Transverse colon (tissue), 4 donors: Measurements from ENCODE around the gene SLC6A9. TPM values are rescaled to one million over a fixed set of nuclear protein-coding genes. Genes with fewer than 3 reads are reported as not detected.

Experiments
- DNase-seq: peaks from one replicate; pipeline ENCODE4 v3.0.0-alpha.2; 2019
- H3K27ac ChIP-seq, 4 donors: fragments of 200-600 bp; sonication (generic); 2 replicates each; pipeline ENCODE4 v1.5.1; 2016 to 2018; ENCODE audit warnings: inconsistent platforms in 4 of 4
- H3K27me3 ChIP-seq: fragments of 200-600 bp; sonication (generic); 2 replicates; pipeline ENCODE4 v1.5.1; 2017; ENCODE audit warnings: inconsistent platforms
- H3K36me3 ChIP-seq, 4 donors: fragments of 200-600 bp; sonication (generic); 2 replicates each; pipeline ENCODE4 v1.5.1; 2017 to 2019; ENCODE audit warnings: inconsistent platforms in 4 of 4
- H3K4me1 ChIP-seq, 4 donors: fragments of 200-600 bp; sonication (generic); 2 replicates each; pipeline ENCODE4 v1.5.1; 2017 to 2020; ENCODE audit warnings: inconsistent platforms in 4 of 4
- H3K4me3 ChIP-seq, 4 donors: fragments of 200-600 bp; sonication (generic); 1 replicate in 1 of 4; 2 replicates in 3 of 4; pipeline versions ENCODE4 v1.5.1 to v1.6.1; 2017 to 2019; ENCODE audit warnings: inconsistent platforms in 4 of 4
- H3K9me3 ChIP-seq, 2 donors: fragments of 200-600 bp; sonication (generic); 2 replicates each; pipeline ENCODE4 v1.5.1; 2017 to 2019; ENCODE audit warnings: inconsistent platforms in 2 of 2
- CTCF ChIP-seq, 5 experiments: fragments of 200-600 bp in 3 of 5; fragments of 450-650 bp in 2 of 5; sonication (generic) in 3 of 5; IDR thresholded peaks; 1 replicate in 2 of 5; 2 replicates in 3 of 5; pipeline ENCODE4 v1.5.1; 2016 to 2017; ENCODE audit warnings: antibody characterized with exemption in 5 of 5, inconsistent platforms in 3 of 5, mild to moderate bottlenecking in 2 of 5, moderate library complexity in 1 of 5
- EP300 ChIP-seq: sonication (generic); formaldehyde crosslinking; IDR thresholded peaks from one replicate; pipeline ENCODE4 v1.6.1; 2017; ENCODE audit warnings: antibody characterized with exemption, low read depth
- POLR2A ChIP-seq: fragments of 450-650 bp; IDR thresholded peaks from one replicate; pipeline ENCODE4 v1.6.1; 2016; ENCODE audit warnings: antibody characterized with exemption, mild to moderate bottlenecking, moderate library complexity
- POLR2AphosphoS5 ChIP-seq, 3 donors: sonication (generic); formaldehyde crosslinking; IDR thresholded peaks; one replicate each; pipeline ENCODE4 v1.6.1; 2016; ENCODE audit warnings: antibody characterized with exemption in 3 of 3
- WGBS, 2 donors: methylation state at CpG; one replicate each; pipeline ENCODE4 v1.1.5; 2018; ENCODE audit warnings: low coverage in 1 of 2; 5-methylcytosine and 5-hydroxymethylcytosine counted together
- in situ Hi-C, 4 donors: fragments of 200-750 bp; cut with MboI; loops; one replicate each; pipeline versions ENCODE4 v1.15.0 to v1.15.1; 2017; ENCODE audit warnings: low sequenced_read_pairs in 3 of 4, low pct_ligation_motif_present in 1 of 4, low pct_unique_long_range_greater_than_20kb in 1 of 4
- intact Hi-C: fragments of 100-400 bp; cut with DNase I; formaldehyde crosslinking; loops from one replicate; pipeline ENCODE4 v1.15.1; 2023; ENCODE audit warnings: low total_unique reads
- total RNA-seq, 4 donors: library from RNA; depleted of rRNA; stranded (reverse); fragments of >200 nt; gene quantifications; one replicate each; pipeline ENCODE4 v1.1.0, GENCODE V29; 2016

The SLC6A9 gene
- total RNA-seq, 4 donors from 2014 or later, result 22.4 to 31.8 (median 29.5) TPM

DNA sequence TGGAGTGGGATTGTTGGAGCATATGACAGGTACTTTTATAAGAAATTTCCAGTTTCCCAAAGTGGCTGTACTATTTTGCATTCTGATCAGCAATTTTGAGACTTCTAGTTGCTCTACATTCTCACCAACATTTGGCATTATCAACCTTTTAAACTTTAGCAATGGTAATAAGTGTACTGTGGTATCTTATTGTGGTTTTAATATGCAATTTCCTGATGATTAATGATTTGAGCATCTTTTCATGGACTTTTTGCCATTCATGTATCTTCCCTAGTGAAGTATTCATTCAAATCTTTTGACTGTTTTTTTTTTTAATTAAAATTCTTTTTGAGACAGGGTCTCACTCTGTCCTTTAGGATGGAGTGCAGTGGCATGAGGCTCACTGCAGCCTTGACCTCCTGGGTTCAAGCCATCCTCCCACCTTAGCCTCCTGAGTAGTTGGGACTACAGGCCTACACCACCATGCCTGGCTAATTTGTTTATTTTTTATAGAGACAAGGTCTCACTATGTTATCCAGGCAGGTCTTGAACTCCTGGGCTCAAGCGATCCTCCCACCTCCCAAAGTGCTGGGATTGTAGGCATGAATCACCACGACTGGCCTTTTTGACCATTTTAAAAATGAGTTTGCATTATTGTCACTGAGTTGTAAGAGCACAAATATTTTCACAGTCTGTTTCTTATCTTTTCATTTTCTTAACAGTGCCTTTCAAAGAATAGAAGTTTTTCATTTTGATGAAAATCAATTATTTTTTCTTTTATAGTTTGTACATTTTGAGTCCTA is 7.8 kb upstream of the SLC6A9 start:
- H3K4me3 ChIP-seq, result no peak overlapping the region
- intact Hi-C loops (loop anchor here (5.0 kb wide), 1 partner anchor 37 kb away; no protein-coding TSS in a partner anchor), in situ Hi-C loops (loop anchor here in 1 of 4 donors (25.0 kb wide), 1 partner anchor 277 kb away; no protein-coding TSS in a partner anchor)
- peaks cover 10 to 18% (median 16%) of the 10 kb centered on the region in 4 donors for H3K4me1 ChIP-seq
- 87 to 100% methylated on average over 1 to 2 of the region's 2 CpGs for WGBS, 2 donors
- TF ChIP-seq POLR2AphosphoS5 (IDR thresholded peaks at IDR 0.05) (no peak), CTCF (IDR thresholded peaks at IDR 0.05) (no peak), EP300 (no peak), POLR2A (no peak)
- no peak overlapping the region for H3K27ac ChIP-seq
- H3K36me3 ChIP-seq, result no peaks in the 10 kb centered on the region
- DNase-seq, result no peak
- H3K9me3 ChIP-seq, result no peaks in the 10 kb centered on the region
- no peaks in the 10 kb centered on the region for H3K27me3 ChIP-seq

DNA sequence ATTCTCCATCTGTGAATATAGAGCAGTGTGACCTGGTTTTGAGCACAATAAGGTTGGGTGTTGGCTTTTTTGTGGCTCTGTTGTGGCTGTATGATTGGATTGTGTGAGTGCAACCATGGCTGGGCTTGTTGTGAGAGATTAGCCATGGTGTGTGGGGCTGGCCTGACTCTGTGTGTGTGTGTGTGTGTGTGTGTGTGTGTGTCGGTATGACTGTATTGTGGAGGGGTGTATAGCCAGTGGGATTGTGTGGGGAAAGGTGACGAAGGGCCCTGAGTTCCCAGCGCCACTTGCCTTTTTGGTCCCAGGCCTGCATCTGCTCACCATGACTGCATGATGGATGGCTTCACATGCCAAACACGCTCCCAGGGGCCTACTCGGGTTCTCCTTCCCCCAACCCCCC is 5.9 kb upstream of the SLC6A9 start:
- DNase-seq, result no peak
- Histone ChIP-seq H3K36me3 (no peaks in the 10 kb centered on the region), H3K4me3 (no peak overlapping the region), H3K27ac (peak overlapping the region in 1 of 4 donors; percentile 75), H3K4me1 (peaks cover 10 to 21% (median 19%) of the 10 kb centered on the region in 4 donors), H3K9me3 (no peaks in the 10 kb centered on the region), H3K27me3 (no peaks in the 10 kb centered on the region)
- no peak for TF ChIP-seq CTCF (IDR thresholded peaks at IDR 0.05)
- no peak for TF ChIP-seq POLR2AphosphoS5 (IDR thresholded peaks at IDR 0.05)
- TF ChIP-seq POLR2A, result no peak
- no peak for TF ChIP-seq EP300
- WGBS, 2 donors, result 60 to 81% methylated on average over 1 to 5 of the region's 5 CpGs
- in situ Hi-C loops (loop anchor here in 1 of 4 donors (25.0 kb wide), 1 partner anchor 275 kb away; no protein-coding TSS in a partner anchor), intact Hi-C loops (loop anchor here (5.0 kb wide), 1 partner anchor 35 kb away; no protein-coding TSS in a partner anchor)

DNA sequence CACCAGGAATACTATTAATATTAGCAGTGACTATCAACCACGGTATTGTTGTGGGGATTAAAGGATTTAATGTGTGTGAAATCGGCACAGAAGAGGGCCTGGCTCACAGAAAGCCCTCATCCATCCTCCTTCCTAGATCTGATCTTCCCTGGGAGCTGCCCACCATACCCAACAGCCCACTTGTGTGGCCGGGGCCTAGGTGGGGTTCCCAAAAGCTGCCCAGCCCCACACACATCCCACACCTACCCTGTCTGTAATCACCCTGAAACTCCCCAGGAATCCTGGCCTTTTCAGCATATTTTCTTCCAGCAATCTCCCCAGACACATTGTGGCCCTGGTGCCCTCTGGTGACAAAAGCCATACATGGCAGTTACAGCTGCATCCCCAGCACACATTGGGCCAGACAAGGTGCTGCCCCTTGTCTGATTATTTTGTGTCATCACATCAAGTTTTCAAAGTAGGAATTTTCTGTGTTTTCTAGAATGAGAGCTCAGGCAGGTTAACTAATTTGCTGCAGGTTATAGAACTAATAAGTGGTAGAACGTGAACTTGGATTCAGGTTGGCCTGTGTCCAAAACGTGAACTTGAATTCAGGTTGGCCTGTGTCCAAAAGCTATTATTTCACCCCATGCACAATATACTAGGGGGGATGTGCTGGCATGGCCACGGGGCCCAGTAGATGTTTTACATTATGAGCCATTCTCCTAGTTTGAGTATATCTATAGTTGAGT is 5.3 kb upstream of the SLC6A9 start:
- TF ChIP-seq EP300 (no peak), POLR2A (no peak), POLR2AphosphoS5 (IDR thresholded peaks at IDR 0.05) (no peak), CTCF (IDR thresholded peaks at IDR 0.05) (peak; percentile 77 to 93 (median 80))
- WGBS, 2 donors, result 10% methylated on average over 6 of the region's 6 CpGs; no CpG with 5 or more reads in 1 of the 2 donors
- H3K4me1 ChIP-seq, result peaks cover 16 to 27% (median 25%) of the 10 kb centered on the region in 4 donors
- intact Hi-C loops (loop anchor here (5.0 kb wide), 1 partner anchor 34 kb away; no protein-coding TSS in a partner anchor), in situ Hi-C loops (loop anchor here in 1 of 4 donors (25.0 kb wide), 1 partner anchor 274 kb away; no protein-coding TSS in a partner anchor)
- H3K36me3 ChIP-seq, result no peaks in the 10 kb centered on the region
- peak; percentile 77 for DNase-seq
- no peak overlapping the region for H3K4me3 ChIP-seq
- H3K27me3 ChIP-seq, result no peaks in the 10 kb centered on the region
- peak overlapping the region in 3 of 4 donors; percentile 35 to 75 (median 66) for H3K27ac ChIP-seq
- H3K9me3 ChIP-seq, result no peaks in the 10 kb centered on the region
